Muscle layer of colon (tissue), 2 donors: ENCODE measurements around the gene DNAAF5.
"Not testable (repeated sequence)": the region's sequence is repeated elsewhere in the genome, so short reads cannot be mapped to it uniquely, and the experiment has no call there.

ENCODE experiments used
- H3K27ac ChIP-seq: one replicate; pipeline ENCODE4 v1.7.0; 2013; ENCODE audit warnings: low read depth, mild to moderate bottlenecking, low read length, moderate library complexity
- H3K27me3 ChIP-seq, 2 donors: one replicate each; pipeline ENCODE4 v1.7.0; 2013; ENCODE audit warnings: low read length in 2 of 2, mild to moderate bottlenecking in 2 of 2; ENCODE audit not compliant: insufficient read depth in 2 of 2, control insufficient read depth in 1 of 2
- H3K36me3 ChIP-seq: one replicate; pipeline ENCODE4 v1.7.0; 2013; ENCODE audit warnings: mild to moderate bottlenecking, low read length; ENCODE audit not compliant: insufficient read depth
- H3K4me1 ChIP-seq: one replicate; pipeline ENCODE4 v1.7.0; 2013; ENCODE audit warnings: mild to moderate bottlenecking, low read length; ENCODE audit not compliant: insufficient read depth
- H3K4me3 ChIP-seq, 2 donors: one replicate each; pipeline ENCODE4 v1.7.0; 2013; ENCODE audit warnings: low read length in 2 of 2, low read depth in 1 of 2, mild to moderate bottlenecking in 1 of 2, moderate library complexity in 1 of 2
- H3K9ac ChIP-seq: one replicate; pipeline ENCODE4 v1.7.0; 2013; ENCODE audit warnings: low read length
- H3K9me3 ChIP-seq: one replicate; pipeline ENCODE4 v1.7.0; 2013; ENCODE audit warnings: mild to moderate bottlenecking, low read length
- donor health status: abdominal sarcoma.
- donor health status: Adenocarcinoma of cecum.

The DNAAF5 gene

DNA sequence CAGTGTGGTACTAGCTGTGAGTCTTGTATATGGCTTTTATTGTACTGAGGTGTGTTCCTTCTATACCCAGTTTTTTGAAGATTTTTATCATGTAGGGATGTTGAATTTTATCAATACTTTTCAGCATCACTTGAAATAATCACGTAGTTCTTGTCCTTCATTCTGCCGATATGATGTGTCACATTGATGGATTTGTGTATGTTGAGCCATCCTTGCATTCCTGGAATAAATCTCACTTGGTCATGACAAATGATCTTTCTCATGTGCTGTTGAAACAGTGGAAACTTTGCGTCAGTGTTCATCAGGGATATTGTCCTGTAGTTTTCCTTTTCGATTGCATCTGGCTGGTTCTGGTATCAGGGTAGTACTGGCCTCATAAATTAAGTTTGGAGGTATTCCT lies 7.7 kb downstream of the DNAAF5 start:
- Histone ChIP-seq H3K4me3 (no peak overlapping the region), H3K9me3 (no peaks in the 10 kb centered on the region), H3K4me1 (peaks cover 4% of the 10 kb centered on the region), H3K27ac (no peak overlapping the region), H3K27me3 (no peaks in the 10 kb centered on the region), H3K9ac (no peak overlapping the region), H3K36me3 (peaks cover 9% of the 10 kb centered on the region)

GRCh38 chr7:734808-735207 lies 8.3 kb downstream of the DNAAF5 start:
- H3K27ac ChIP-seq, result no peak overlapping the region
- no peaks in the 10 kb centered on the region for H3K27me3 ChIP-seq
- peaks cover 4% of the 10 kb centered on the region for H3K4me1 ChIP-seq
- H3K4me3 ChIP-seq, result no peak overlapping the region
- no peaks in the 10 kb centered on the region for H3K9me3 ChIP-seq
- no peak overlapping the region for H3K9ac ChIP-seq
- peaks cover 6% of the 10 kb centered on the region for H3K36me3 ChIP-seq

DNA sequence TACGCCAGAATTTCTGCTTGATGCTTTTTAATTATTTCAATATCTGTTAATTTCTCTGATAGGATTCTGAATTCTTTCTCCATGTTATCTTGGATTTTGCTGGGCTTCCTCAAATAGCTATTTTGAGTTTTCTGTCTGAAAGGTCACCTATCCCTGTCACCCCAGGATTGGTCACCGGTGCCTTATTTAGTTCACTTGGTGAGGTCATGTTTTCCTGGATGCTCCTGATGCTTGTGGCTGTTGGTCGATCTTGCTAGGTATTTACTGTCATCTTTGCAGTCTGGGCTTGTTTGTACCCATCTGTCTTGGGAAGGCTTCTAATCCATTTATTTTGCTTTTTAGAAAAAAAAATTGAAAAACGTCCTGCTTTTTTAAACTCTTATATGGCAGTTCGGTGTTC lies 11.7 kb downstream of the DNAAF5 start:
- Histone ChIP-seq H3K36me3 (peaks cover 11% of the 10 kb centered on the region), H3K9me3 (no peaks in the 10 kb centered on the region), H3K4me3 (no peak overlapping the region), H3K9ac (no peak overlapping the region), H3K27ac (no peak overlapping the region), H3K27me3 (no peaks in the 10 kb centered on the region), H3K4me1 (no peaks in the 10 kb centered on the region)

GRCh38 chr7:738723-739454 lies 12.4 kb downstream of the DNAAF5 start:
- H3K4me3 ChIP-seq, result no peak overlapping the region
- H3K9ac ChIP-seq, result no peak overlapping the region
- H3K4me1 ChIP-seq, result no peaks in the 10 kb centered on the region
- no peaks in the 10 kb centered on the region for H3K27me3 ChIP-seq
- H3K36me3 ChIP-seq, result peaks cover 11% of the 10 kb centered on the region
- H3K27ac ChIP-seq, result no peak overlapping the region
- H3K9me3 ChIP-seq, result no peaks in the 10 kb centered on the region

- Histone ChIP-seq H3K36me3 (peaks cover 11% of the 10 kb centered on the region), H3K27ac (no peak overlapping the region), H3K4me1 (no peaks in the 10 kb centered on the region)
These were observed 13.0 kb downstream of the DNAAF5 start for GRCh38 chr7:739455-739982.

GRCh38 chr7:739983-740942 lies 13.8 kb downstream of the DNAAF5 start:
- H3K27me3 ChIP-seq, result no peaks in the 10 kb centered on the region
- H3K9me3 ChIP-seq, result no peaks in the 10 kb centered on the region
- no peak overlapping the region for H3K4me3 ChIP-seq
- H3K9ac ChIP-seq, result no peak overlapping the region
- no peaks in the 10 kb centered on the region for H3K4me1 ChIP-seq
- H3K27ac ChIP-seq, result no peak overlapping the region
- peaks cover 11% of the 10 kb centered on the region for H3K36me3 ChIP-seq

More at GRCh38 chr7:739455-739982, 13.0 kb downstream of the DNAAF5 start:
- Histone ChIP-seq H3K9me3 (no peaks in the 10 kb centered on the region), H3K4me3 (no peak overlapping the region), H3K27me3 (no peaks in the 10 kb centered on the region), H3K9ac (no peak overlapping the region)

DNA sequence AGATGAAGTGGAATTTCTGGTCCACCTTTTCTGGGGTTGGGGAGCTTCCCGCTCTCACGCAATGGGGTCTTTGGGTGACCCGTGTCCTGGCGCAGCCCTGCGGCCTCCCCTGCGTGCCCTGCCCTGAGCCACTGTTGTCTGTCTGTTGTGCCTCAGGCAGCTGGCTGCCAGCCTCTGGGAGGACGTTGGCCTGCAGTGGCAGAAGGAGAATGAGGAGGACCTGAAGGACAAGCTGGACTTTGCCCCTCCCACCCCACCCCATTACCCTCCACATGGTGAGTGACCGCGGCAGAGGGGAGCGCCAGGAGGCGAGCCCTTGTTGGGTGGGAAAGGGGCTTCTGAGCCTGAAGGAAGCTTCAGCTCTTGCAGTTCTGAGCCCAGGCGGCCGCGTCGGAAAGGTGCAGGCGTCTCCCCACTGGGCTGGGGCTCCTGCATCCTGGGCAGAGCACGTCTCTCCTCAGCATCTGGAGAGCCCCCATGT lies 14.7 kb downstream of the DNAAF5 start:
- Histone ChIP-seq H3K4me3 (no peak overlapping the region), H3K36me3 (peaks cover 16% of the 10 kb centered on the region), H3K9me3 (no peaks in the 10 kb centered on the region), H3K9ac (no peak overlapping the region), H3K27ac (no peak overlapping the region), H3K4me1 (no peaks in the 10 kb centered on the region), H3K27me3 (no peaks in the 10 kb centered on the region)

DNA sequence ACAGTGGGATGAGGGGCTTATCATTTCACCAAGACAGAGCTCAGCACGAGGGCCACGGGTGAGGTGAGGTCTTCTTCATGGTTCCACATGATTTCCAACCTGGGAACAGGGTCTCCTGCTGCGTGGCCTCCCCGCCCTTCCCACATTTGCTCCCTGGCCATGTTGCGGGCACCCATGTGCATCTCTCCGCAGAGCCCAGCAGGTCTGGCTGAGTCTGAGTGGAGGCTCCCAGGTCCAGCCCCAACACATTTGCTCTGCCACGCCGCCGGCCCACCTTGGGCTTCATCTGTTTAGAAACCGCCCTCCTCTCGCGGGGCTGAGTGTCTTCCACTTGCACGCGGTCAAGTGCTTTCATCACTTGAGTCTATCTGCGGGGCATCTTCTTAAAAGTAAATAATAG lies 15.4 kb downstream of the DNAAF5 start:
- Histone ChIP-seq H3K36me3 (peaks cover 16% of the 10 kb centered on the region), H3K27ac (no peak overlapping the region), H3K4me3 (no peak overlapping the region), H3K9me3 (no peaks in the 10 kb centered on the region), H3K9ac (no peak overlapping the region), H3K4me1 (no peaks in the 10 kb centered on the region), H3K27me3 (no peaks in the 10 kb centered on the region)

GRCh38 chr7:742791-743190 lies 16.3 kb downstream of the DNAAF5 start:
- Histone ChIP-seq H3K36me3 (peaks cover 16% of the 10 kb centered on the region), H3K4me1 (no peaks in the 10 kb centered on the region), H3K9me3 (no peaks in the 10 kb centered on the region), H3K9ac (no peak overlapping the region), H3K27ac (no peak overlapping the region), H3K27me3 (no peaks in the 10 kb centered on the region), H3K4me3 (no peak overlapping the region)

DNA sequence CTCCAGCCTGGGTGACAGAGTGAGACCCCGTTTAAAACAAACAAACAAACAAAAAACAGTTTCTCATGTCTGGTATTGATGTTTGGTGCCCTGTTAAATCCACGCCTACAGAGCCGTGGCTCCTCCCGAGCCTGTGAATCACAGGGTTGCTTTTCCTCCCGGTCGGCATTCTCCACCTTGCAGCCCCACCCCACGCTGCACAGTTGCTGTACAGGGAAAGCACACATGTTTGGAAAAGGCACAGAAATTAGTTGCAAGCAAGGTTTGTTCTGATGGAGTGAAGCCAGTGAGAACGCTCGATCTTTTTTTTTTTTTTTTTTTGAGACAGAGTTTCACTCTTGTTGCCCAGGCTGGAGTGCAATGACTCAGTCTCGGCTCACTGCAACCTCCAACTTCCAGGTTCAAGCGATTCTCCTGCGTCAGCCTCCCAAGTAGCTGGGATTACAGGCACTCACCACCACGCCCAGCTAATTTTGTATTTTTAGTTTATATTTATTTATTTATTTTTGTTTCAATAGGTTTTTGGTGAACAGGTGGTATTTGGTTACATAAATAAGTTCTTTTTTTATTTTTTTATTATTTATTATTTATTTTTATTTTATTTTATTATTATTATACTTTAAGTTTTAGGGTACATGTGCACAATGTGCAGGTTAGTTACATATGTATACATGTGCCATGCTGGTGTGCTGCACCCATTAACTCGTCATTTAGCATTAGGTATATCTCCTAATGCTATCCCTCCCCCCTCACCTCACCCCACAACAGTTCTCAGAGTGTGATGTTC lies 17.0 kb downstream of the DNAAF5 start:
- H3K4me3 ChIP-seq, H3K4me1 ChIP-seq, H3K27ac ChIP-seq, H3K9ac ChIP-seq, H3K27me3 ChIP-seq, H3K9me3 ChIP-seq: not testable (repeated sequence)
- peaks cover 16% of the 10 kb centered on the region for H3K36me3 ChIP-seq

- H3K9me3 ChIP-seq, H3K9ac ChIP-seq, H3K4me1 ChIP-seq, H3K27me3 ChIP-seq, H3K27ac ChIP-seq, H3K4me3 ChIP-seq: not testable (repeated sequence)
- H3K36me3 ChIP-seq, result peaks cover 16% of the 10 kb centered on the region
These were observed 17.6 kb downstream of the DNAAF5 start for GRCh38 chr7:744128-744520.
